Hematopoietic multipotent progenitor cell (in vitro differentiated cells): ENCODE measurements around the gene SKA1. TPM values are rescaled to one million over a fixed set of nuclear protein-coding genes. Genes with fewer than 3 reads are reported as not detected.
"Not testable (repeated sequence)": the region's sequence is repeated elsewhere in the genome, so short reads cannot be mapped to it uniquely, and the experiment has no call there.

Experiments used
- DNase-seq, 3 donors: peaks; one replicate each; pipeline ENCODE4 v3.0.0-alpha.2; 2011 to 2015; ENCODE audit warnings: low read depth in 2 of 3, low spot score in 2 of 3
- total RNA-seq: library from RNA; depleted of rRNA; stranded (reverse); fragments of >200 nt; gene quantifications from one replicate; pipeline ENCODE4 v1.2.3, GENCODE V29; 2012

SKA1 gene
- total RNA-seq, 1 donor = 0.81 TPM

DNA sequence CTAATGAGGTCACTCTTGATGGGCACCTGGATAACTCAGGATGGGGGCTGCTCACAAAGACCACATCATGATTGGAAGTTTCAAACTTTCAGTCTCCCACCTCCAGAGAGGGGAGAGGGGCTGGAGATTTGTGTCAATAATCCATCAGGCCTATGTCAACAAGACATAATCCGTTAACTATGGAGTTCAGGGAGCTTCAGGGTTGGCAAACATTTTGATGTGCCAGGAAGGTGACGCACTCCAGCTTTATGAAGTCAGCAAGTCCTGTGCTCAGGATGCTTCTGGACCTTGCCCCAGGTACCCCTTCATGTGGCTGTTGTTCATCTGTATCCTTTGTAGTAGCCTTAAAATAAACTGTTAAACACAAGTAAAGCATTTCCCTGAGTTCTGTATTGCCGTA lies 19.0 kb downstream of the SKA1 start:
- no peak for DNase-seq

- no peak for DNase-seq
Measured at GRCh38 chr18:50395093-50395492, 20.2 kb downstream of the SKA1 start.

DNA sequence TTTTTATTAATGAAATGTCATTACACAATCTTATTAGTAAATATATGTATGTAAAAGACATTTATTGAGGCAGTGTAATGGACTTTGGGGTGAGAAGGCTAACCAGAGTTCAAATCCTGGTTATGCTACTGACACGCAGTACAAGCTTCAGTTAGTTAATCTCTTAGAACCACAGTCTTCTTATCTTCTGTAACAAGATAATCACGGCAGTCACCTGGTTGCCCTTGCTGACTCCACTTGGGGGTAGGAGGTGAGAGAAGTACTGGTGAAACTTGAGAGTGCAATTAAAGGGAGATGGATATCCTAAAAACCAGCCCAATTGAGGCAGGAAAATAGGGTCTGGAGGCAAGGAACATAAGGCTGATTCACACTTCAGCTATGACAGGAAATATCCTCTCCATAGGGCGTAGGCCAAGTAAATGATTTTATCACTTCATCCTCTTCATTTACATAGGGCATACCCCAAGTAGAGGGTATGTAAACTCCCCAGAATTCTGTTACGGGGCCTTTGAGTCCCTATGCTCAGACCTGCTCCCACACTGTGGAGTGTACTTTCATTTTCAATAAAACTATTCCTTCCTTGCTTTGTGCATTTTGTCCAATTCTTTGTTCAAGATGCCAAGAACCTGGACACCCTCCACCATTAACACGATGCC lies 21.3 kb downstream of the SKA1 start:
- no peak for DNase-seq

GRCh38 chr18:50397023-50397422 lies 22.2 kb downstream of the SKA1 start:
- DNase-seq = no peak

GRCh38 chr18:50398099-50398498 lies 23.3 kb downstream of the SKA1 start:
- DNase-seq = no peak

DNA sequence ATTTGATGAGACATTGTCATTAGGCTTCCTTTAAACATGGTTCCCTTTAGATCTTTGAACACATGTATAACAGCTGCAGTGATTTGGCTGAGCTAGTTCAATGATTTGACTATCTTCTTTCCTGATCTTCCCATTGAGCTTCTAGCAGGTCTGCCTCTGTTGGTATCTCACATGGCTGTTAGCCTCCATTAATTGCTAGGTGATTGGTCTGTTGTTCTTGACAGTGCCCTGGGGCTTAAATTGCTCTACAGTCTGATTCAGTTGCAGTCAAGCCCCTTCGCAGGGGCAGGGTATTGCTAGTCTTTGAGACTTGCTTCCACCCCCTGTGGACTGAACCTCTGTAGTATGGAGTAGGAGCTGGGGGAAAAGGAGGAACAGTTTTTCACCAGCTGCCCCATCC lies 24.1 kb downstream of the SKA1 start:
- DNase-seq = no peak

GRCh38 chr18:50399582-50399981 lies 24.7 kb downstream of the SKA1 start:
- DNase-seq = no peak

GRCh38 chr18:50400438-50400837 lies 25.6 kb downstream of the SKA1 start:
- not testable (repeated sequence) for DNase-seq

- DNase-seq = no peak
Measured at GRCh38 chr18:50401295-50401694, 26.4 kb downstream of the SKA1 start.

DNA sequence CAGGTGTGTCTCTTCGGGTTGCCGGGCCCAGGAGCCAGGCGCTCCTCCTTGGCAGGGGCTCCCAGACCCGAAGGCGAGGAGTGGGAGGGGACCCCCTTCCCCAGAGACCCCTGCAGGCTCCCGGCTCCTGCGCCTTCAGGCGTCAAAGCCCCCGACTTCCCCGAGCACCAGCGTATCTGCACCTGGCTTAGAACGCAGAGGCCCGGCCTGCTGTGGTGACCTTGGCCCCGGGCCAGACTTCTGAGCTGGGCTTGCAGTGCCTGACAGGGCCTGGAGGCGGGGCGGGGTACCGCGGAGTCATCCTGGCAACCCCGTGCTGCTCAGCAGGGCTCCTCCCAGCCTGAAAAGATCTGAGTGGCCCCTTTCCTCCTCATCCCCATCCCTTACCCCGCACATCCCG lies 27.0 kb downstream of the SKA1 start:
- peak in 2 of 3 donors; percentile 57 to 66 for DNase-seq

- DNase-seq = not testable (repeated sequence)
Measured at GRCh38 chr18:50404752-50405581, 30.1 kb downstream of the SKA1 start.

GRCh38 chr18:50405582-50406271 lies 30.9 kb downstream of the SKA1 start:
- no peak for DNase-seq

- DNase-seq = no peak
Measured at GRCh38 chr18:50409236-50409635, 34.4 kb downstream of the SKA1 start.

GRCh38 chr18:50410008-50410407 lies 35.2 kb downstream of the SKA1 start:
- DNase-seq = no peak

DNA sequence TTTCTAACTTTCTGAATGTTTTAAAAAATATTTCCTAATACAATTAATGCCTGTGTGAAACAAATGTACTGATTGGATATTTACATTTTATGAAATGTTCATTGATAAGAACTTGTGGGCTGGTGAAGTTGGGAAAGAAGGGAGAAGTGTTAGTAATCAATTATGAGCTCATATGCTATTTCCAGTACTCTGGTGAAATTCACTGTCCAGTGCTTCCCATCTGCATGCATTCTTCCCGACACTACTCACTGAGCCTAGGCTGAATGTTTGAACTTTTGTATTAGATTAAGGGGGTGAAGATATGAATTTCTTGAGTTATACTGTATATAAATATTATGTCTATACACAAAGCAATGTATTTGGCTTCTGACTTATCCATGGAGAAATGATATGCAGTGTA lies 36.0 kb downstream of the SKA1 start:
- no peak for DNase-seq

DNA sequence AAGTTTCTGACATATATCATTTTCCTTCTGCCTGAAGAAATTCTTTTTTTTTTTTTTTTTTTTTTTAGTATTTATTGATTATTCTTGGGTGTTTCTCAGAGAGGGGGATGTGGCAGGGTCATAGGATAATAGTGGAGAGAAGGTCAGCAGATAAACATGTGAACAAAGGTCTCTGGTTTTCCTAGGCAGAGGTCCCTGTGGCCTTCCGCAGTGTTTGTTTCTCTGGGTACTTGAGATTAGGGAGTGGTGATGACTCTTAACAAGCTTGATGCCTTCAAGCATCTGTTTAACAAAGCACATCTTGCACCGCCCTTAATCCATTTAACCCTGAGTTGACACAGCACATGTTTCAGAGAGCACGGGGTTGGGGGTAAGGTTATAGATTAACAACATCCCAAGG lies 42.0 kb downstream of the SKA1 start:
- not testable (repeated sequence) for DNase-seq

DNA sequence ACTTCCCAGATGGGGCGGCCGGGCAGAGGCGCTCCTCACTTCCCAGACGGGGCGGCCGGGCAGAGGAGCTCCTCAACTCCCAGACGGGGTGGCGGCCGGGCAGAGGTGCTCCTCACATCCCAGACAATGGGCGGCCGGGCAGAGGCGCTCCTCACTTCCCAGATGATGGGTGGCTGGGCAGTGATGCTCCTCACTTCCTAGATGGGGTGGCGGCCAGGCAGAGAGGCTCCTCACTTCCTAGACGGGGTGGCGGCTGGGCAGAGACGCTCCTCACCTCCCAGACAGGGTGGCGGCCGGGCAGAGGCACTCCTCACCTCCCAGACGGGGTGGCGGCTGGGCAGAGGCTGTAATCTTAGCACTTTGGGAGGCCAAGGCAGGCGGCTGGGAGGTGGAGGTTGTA lies 42.9 kb downstream of the SKA1 start:
- not testable (repeated sequence) for DNase-seq

GRCh38 chr18:50418650-50419049 lies 43.8 kb downstream of the SKA1 start:
- no peak for DNase-seq

DNA sequence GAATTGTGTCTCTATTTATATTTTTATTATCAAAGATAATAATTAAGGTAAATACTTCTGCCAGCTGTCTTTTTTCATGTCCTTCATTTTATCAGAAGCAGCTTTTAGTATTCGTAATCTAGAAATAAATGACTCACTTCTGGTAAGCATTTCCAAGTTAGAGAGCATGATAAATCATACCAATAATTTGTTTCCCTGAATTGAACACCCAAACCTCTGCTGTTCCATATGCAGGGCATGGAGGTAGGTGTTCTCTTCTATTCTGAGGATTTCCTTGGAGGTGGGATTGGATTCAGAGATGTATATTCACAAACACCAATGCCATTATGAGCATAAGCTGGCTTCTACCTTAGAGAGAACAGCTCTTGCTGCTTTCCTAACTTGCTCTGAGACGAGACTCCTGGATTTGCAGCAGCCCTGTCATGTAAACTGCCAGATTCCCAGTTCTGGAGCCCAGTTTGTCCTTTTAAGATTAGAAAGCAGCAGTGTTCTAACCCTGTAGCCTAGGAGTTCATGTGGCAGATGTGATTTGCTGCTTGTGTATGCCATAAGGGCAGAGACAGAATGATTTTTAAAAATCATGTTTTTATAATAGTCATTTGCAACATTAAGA lies 47.5 kb downstream of the SKA1 start:
- no peak for DNase-seq

- peak in 2 of 3 donors; percentile 37 to 65 for DNase-seq
Measured at GRCh38 chr18:50424877-50425690, 50.2 kb downstream of the SKA1 start.
